ENCODE measurements around the gene EYA2. TPM values are rescaled to one million over a fixed set of nuclear protein-coding genes. Genes with fewer than 3 reads are reported as not detected.

Gene EYA2
- total and polyA plus RNA-seq, 2 experiments from 2014 or later: 1.4 to 2.0 TPM

DNA sequence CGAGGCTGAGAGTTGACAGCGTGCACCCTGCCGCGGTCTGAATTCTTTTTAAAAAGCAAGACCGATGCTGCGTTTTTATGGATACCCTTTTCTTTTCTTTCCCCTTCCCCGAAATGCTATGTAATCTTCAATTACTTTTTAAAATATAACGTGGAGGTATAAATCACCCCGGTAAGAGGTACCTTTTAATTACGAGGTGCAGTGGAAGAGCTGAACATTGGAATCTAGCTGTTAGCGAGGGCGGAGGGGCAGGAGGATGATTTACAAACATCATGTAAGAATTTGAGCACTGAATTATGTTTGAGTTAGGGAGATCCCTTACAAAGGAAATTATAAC lies 1.2 kb downstream of the EYA2 start:
- H3K4me3 ChIP-seq: peak overlapping the region; percentile 18

GRCh38 chr20:46897328-46897880 lies 2.8 kb downstream of the EYA2 start:
- Histone ChIP-seq H3K4me1 (ENCODE audit: insufficient read depth) (peaks cover 3% of the 10 kb centered on the region), H2AFZ (no peak overlapping the region), H3K4me3 (no peak overlapping the region), H3K27me3 (peaks cover 60% of the 10 kb centered on the region), H3K9me2 (replicated peaks; ENCODE audit: insufficient read depth) (no peaks in the 10 kb centered on the region), H3K4me2 (peak overlapping the region; percentile 83), H3K36me3 (replicated peaks; ENCODE audit: insufficient read depth, low read depth) (no peaks in the 10 kb centered on the region), H3K79me2 (no peaks in the 10 kb centered on the region), H3K27ac (no peak overlapping the region), H4K20me1 (ENCODE audit: insufficient read depth, poor library complexity, severe bottlenecking) (no peaks in the 10 kb centered on the region), H3K9me3 (ENCODE audit: low read depth) (no peaks in the 10 kb centered on the region)
- WGBS (ENCODE audit: low lambda C conversion rate, missing lambda C conversion rate): 56% methylated on average over 16 of the region's 16 CpGs
- no peak for DNase-seq (ENCODE audit: low spot score)
- no peak for TF ChIP-seq EZH2phosphoT487 (IDR thresholded peaks at IDR 0.05; ENCODE audit: low read depth, severe bottlenecking, unreplicated experiment)
- TF ChIP-seq EZH2 (IDR thresholded peaks at IDR 0.05; ENCODE audit: borderline replicate concordance): no peak
- TF ChIP-seq, protein P1, sequence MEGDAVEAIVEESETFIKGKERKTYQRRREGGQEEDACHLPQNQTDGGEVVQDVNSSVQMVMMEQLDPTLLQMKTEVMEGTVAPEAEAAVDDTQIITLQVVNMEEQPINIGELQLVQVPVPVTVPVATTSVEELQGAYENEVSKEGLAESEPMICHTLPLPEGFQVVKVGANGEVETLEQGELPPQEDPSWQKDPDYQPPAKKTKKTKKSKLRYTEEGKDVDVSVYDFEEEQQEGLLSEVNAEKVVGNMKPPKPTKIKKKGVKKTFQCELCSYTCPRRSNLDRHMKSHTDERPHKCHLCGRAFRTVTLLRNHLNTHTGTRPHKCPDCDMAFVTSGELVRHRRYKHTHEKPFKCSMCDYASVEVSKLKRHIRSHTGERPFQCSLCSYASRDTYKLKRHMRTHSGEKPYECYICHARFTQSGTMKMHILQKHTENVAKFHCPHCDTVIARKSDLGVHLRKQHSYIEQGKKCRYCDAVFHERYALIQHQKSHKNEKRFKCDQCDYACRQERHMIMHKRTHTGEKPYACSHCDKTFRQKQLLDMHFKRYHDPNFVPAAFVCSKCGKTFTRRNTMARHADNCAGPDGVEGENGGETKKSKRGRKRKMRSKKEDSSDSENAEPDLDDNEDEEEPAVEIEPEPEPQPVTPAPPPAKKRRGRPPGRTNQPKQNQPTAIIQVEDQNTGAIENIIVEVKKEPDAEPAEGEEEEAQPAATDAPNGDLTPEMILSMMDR (IDR thresholded peaks at IDR 0.05; ENCODE audit: poor library complexity): no peak

More for the DNA sequence above, 1.2 kb downstream of the EYA2 start:
- Histone ChIP-seq H3K9me2 (replicated peaks; ENCODE audit: insufficient read depth) (no peaks in the 10 kb centered on the region), H3K9me3 (ENCODE audit: low read depth) (peaks cover under 1% of the 10 kb centered on the region), H3K27ac (no peak overlapping the region), H2AFZ (no peak overlapping the region), H3K27me3 (peaks cover 60% of the 10 kb centered on the region), H3K36me3 (replicated peaks; ENCODE audit: insufficient read depth, low read depth) (no peaks in the 10 kb centered on the region), H3K79me2 (no peaks in the 10 kb centered on the region), H3K4me1 (ENCODE audit: insufficient read depth) (peaks cover 3% of the 10 kb centered on the region), H4K20me1 (ENCODE audit: insufficient read depth, poor library complexity, severe bottlenecking) (no peaks in the 10 kb centered on the region), H3K4me2 (peak overlapping the region; percentile 83)
- no peak for DNase-seq (ENCODE audit: low spot score)
- 5% methylated on average over 12 of the region's 12 CpGs for WGBS (ENCODE audit: low lambda C conversion rate, missing lambda C conversion rate)
- TF ChIP-seq EZH2phosphoT487 (IDR thresholded peaks at IDR 0.05; ENCODE audit: low read depth, severe bottlenecking, unreplicated experiment): no peak
- TF ChIP-seq, protein P1 (IDR thresholded peaks at IDR 0.05; ENCODE audit: poor library complexity): no peak
- TF ChIP-seq EZH2 (IDR thresholded peaks at IDR 0.05; ENCODE audit: borderline replicate concordance): peak; percentile 44

DNA sequence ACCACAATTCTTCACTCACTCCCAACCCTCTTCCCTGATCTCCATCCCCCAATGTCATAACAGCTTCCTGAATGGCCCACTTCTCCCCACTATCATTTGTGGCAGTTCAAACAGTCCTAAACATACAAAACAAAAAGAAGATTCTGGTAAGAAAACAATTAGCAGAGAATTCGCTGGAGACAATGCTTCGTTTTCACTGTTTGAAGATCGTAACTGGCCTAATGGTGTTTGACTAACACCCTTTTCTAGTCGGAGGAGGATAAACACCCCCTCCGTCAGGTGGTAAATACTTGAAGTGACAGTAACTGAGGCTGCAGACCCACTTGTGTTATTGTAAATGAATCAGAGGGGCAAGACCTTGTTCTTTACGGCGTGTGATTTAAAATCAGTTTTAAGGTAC lies 3.8 kb downstream of the EYA2 start:
- H3K27me3 ChIP-seq: peaks cover 55% of the 10 kb centered on the region
- no peak for TF ChIP-seq EZH2 (IDR thresholded peaks at IDR 0.05; ENCODE audit: borderline replicate concordance)
- TF ChIP-seq, protein P1 (IDR thresholded peaks at IDR 0.05; ENCODE audit: poor library complexity): no peak
- TF ChIP-seq EZH2phosphoT487 (IDR thresholded peaks at IDR 0.05; ENCODE audit: low read depth, severe bottlenecking, unreplicated experiment): no peak
- H3K4me2 ChIP-seq: no peak overlapping the region
- H3K9me3 ChIP-seq (ENCODE audit: low read depth): no peaks in the 10 kb centered on the region
- peaks cover 3% of the 10 kb centered on the region for H3K4me1 ChIP-seq (ENCODE audit: insufficient read depth)
- no peaks in the 10 kb centered on the region for H3K9me2 ChIP-seq (replicated peaks; ENCODE audit: insufficient read depth)
- no peaks in the 10 kb centered on the region for H3K79me2 ChIP-seq
- no peak overlapping the region for H2AFZ ChIP-seq
- no peaks in the 10 kb centered on the region for H4K20me1 ChIP-seq (ENCODE audit: insufficient read depth, poor library complexity, severe bottlenecking)
- no peak overlapping the region for H3K4me3 ChIP-seq
- H3K27ac ChIP-seq: no peak overlapping the region
- 51% methylated on average over 7 of the region's 7 CpGs for WGBS (ENCODE audit: low lambda C conversion rate, missing lambda C conversion rate)
- no peaks in the 10 kb centered on the region for H3K36me3 ChIP-seq (replicated peaks; ENCODE audit: insufficient read depth, low read depth)
- DNase-seq (ENCODE audit: low spot score): no peak

Data from hepatocyte (in vitro differentiated cells).